Posterior cingulate gyrus (tissue), 11 donors: Measurements from ENCODE around the gene KCNJ15.

Experiments used
- DNase-seq, 10 donors: peaks; one replicate each; pipeline versions ENCODE4 v3.0.0 to v3.0.0-alpha.2; 2020 to 2021; ENCODE audit warnings: mixed read lengths in 3 of 10
- intact Hi-C: fragments of 100-400 bp; cut with DNase I; formaldehyde crosslinking; loops from one replicate; pipeline ENCODE4 v1.15.1; 2023

KCNJ15 gene

GRCh38 chr21:38294609-38295008 is 37.8 kb downstream of the KCNJ15 start:
- DNase-seq = no peak
- intact Hi-C loops = no loop called here

GRCh38 chr21:38295997-38296764 is 39.4 kb downstream of the KCNJ15 start:
- intact Hi-C loops = no loop called here
- DNase-seq = no peak

DNA sequence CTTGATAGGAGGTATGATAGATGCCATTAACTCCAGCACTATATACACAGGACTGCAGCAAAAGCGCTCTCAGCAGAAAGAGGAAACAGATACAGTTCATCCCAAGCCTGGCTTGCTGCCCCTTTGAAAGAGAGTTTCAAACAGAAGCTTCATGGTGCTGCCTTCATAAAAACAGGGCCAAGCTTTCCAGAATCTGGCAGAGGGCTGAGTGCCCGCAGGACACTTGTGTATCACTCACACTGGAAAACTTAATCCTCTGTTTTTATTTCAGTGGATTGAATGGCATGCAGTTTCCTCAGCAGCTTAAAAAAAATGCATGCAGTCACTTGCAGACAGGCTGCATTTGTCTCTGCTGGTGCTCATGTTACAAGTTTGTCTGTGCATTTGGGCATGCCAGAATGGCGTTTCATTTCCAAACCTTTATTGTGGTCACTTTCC is 40.4 kb downstream of the KCNJ15 start:
- no peak for DNase-seq
- intact Hi-C loops = no loop called here

DNA sequence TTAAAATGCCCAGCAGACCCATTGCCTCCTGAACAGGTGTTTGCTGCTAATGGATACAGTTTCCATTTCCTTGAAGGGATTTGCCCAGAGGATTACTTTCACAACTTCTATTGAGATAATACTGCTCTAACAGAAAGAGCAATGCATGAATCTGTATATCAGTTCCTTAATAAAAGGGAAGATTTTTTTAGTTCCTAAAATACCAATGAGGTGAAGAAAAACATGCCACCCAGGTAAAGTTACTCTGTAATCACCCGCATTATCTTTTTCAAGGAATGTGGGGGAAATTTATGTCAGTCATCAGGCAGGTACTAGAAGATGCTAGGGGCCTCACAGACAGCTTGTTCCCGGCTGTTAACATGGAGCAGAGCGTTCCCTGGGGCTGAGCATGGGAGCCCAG is 41.1 kb downstream of the KCNJ15 start:
- DNase-seq = no peak
- intact Hi-C loops = no loop called here

GRCh38 chr21:38298832-38299231 is 42.0 kb downstream of the KCNJ15 start:
- intact Hi-C loops = no loop called here
- no peak for DNase-seq

DNA sequence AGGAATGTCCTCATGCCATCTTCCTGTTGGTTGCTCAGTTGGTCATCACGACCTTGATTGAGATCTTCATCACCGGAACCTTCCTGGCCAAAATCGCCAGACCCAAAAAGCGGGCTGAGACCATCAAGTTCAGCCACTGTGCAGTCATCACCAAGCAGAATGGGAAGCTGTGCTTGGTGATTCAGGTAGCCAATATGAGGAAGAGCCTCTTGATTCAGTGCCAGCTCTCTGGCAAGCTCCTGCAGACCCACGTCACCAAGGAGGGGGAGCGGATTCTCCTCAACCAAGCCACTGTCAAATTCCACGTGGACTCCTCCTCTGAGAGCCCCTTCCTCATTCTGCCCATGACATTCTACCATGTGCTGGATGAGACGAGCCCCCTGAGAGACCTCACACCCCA is 42.9 kb downstream of the KCNJ15 start:
- no peak for DNase-seq
- intact Hi-C loops = no loop called here

DNA sequence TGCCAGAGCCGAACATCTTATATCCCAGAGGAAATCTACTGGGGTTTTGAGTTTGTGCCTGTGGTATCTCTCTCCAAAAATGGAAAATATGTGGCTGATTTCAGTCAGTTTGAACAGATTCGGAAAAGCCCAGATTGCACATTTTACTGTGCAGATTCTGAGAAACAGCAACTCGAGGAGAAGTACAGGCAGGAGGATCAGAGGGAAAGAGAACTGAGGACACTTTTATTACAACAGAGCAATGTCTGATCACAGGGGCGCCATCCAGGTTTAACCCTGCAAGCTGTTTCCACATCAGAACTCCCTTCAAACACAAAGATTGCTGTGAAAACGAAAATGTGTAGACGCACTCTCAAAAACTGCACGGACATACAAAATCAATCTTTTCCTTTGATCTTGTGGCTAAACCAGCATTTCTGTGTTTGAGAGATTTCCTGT is 43.4 kb downstream of the KCNJ15 start:
- intact Hi-C loops = no loop called here
- no peak for DNase-seq

- intact Hi-C loops = no loop called here
- DNase-seq = no peak
These were observed 44.8 kb downstream of the KCNJ15 start for GRCh38 chr21:38301321-38302214.

- DNase-seq = no peak
- intact Hi-C loops = no loop called here
These were observed 46.5 kb downstream of the KCNJ15 start for GRCh38 chr21:38303300-38303699.

DNA sequence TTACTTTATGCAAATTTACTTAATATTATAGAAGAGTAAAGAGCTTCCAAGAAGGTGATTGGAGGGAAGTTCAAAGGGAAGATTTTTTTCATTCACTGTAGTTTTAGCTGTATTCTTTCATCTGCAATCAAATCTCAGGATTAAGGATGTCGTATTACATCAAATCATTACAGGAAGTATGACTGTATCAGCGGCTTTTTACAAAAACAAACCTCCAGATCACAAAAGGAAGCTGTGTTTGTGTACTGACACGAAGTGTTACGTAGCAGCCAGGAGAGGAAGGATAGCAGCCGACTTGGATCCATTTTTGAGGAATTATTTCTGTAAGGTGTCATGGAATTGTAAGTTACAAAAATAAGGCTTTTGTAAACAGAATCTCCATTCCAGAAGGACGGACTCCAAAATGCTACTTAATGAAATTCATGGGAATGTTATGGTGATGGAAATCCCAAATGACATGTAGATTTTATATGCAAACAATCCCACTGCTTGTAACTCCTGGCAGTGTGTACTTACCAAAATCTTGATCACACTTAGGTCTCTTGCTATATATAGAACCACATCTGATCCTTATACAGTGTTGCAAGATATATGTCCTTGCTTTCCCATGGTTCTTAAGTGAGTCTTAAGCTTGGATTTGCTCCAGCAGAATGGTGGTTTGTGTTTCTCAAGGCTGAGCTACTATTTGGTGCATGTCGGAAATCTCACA is 49.8 kb downstream of the KCNJ15 start:
- no peak for DNase-seq
- intact Hi-C loops = no loop called here

GRCh38 chr21:38307771-38308531 is 51.2 kb downstream of the KCNJ15 start:
- DNase-seq = no peak

DNA sequence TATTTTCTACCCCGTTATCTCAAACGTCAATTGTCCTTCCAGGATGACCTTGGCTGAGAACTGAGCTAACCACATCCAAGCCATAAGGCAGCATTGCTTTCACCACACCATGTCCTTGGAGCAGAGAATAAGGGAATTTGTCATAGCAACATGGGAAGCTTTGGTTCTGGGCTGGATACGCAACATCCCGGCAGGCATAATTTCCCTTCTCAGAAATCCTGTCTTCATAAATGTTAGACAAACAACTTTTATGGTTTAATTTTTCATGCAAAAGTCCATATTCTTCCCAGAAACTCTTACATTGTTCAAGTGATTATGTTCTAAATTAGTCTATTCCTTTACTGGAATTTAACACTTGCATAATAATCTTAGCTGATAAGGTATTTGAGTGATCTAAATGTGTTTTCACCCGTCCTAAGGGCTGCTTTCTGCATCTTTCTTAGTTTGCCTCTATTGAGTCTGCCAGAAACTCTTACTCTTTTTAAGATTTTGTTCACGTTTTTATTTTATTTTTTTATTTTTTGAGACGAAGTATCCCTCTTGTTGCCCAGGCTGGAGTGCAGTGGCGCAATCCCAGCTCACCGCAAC is 51.8 kb downstream of the KCNJ15 start:
- DNase-seq = no peak
- intact Hi-C loops = no loop called here

More at GRCh38 chr21:38307771-38308531, 51.2 kb downstream of the KCNJ15 start:
- intact Hi-C loops = no loop called here

- DNase-seq = no peak
- intact Hi-C loops = no loop called here
These were observed 54.1 kb downstream of the KCNJ15 start for GRCh38 chr21:38310646-38311485.

DNA sequence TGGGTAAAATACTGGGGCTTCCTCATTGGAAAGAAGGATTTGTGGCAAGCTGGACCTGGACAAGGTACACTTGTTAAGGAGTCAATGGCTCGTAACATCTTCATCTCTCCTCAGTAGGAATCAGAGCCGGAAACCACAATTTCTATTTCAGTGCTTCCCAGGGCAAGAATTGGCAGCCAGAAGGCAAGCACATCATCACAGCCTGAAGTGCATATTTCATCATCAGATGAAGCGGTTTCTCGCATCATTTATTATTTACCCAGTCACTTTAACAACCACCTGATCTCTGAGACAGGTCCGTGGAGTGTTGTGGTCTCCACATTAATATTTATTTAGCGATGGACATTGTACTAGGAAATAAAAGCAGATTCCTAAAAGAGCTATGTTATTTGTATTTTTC is 55.0 kb downstream of the KCNJ15 start:
- intact Hi-C loops = no loop called here
- DNase-seq = no peak

DNA sequence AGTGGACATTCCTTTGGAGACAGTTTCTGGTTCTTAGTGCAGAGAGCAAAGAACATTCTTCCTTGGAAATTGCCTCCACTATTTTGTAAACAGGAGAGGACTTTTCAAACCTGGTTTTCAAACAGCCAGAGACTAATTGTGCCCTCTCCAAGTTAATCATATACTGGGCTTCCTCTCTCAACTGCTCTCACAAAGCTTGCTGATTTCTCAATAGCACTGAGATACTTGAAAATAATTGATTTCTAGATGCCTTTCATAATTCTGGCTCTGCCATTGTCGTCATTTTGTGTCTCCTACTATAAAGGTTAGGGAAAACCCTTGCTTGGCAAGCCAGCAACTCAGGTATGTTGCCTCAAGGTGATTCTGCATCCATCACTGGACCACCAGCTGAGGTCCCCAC is 56.0 kb downstream of the KCNJ15 start:
- intact Hi-C loops = no loop called here
- DNase-seq = no peak

GRCh38 chr21:38314558-38314957 is 57.8 kb downstream of the KCNJ15 start:
- intact Hi-C loops = no loop called here
- DNase-seq = no peak

GRCh38 chr21:38315122-38315521 is 58.3 kb downstream of the KCNJ15 start:
- intact Hi-C loops = no loop called here
- no peak for DNase-seq

DNA sequence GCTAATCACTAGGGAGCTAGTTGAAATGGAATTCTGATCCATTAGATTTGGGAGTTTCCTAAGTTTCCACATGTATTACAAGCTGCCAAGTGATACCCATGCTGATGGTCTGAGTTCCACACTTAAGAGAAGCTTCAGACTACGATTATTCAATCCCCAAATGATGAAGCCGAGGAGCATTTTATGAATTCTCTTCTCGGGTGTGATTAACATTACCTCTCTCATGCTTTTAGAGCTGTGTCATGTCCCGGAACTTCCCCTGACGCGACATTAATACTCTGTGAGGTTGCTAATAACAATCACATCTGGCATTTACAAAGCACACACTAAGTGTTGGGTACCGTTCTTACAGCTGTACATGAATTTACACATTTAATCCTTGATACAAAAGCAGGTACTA is 63.0 kb downstream of the KCNJ15 start:
- intact Hi-C loops = no loop called here
- no peak for DNase-seq

- DNase-seq = no peak
- intact Hi-C loops = no loop called here
These were observed 64.8 kb downstream of the KCNJ15 start for GRCh38 chr21:38321568-38321967.
